AG10803 (cell line): Measurements from ENCODE around the gene HOXB3.

Source experiments
- DNase-seq: peaks from one replicate; pipeline ENCODE4 v3.0.0; 2010; ENCODE audit warnings: low read depth
- H3K4me3 ChIP-seq: 2 replicates; pipeline ENCODE4 v1.5.1; 2011; ENCODE audit warnings: mild to moderate bottlenecking, low read length, control low read depth
- CTCF ChIP-seq: conservative IDR thresholded peaks from 2 replicates; pipeline ENCODE4 v1.5.1; 2011; ENCODE audit warnings: mild to moderate bottlenecking, low read length, control low read depth, inconsistent platforms

The HOXB3 gene

DNA sequence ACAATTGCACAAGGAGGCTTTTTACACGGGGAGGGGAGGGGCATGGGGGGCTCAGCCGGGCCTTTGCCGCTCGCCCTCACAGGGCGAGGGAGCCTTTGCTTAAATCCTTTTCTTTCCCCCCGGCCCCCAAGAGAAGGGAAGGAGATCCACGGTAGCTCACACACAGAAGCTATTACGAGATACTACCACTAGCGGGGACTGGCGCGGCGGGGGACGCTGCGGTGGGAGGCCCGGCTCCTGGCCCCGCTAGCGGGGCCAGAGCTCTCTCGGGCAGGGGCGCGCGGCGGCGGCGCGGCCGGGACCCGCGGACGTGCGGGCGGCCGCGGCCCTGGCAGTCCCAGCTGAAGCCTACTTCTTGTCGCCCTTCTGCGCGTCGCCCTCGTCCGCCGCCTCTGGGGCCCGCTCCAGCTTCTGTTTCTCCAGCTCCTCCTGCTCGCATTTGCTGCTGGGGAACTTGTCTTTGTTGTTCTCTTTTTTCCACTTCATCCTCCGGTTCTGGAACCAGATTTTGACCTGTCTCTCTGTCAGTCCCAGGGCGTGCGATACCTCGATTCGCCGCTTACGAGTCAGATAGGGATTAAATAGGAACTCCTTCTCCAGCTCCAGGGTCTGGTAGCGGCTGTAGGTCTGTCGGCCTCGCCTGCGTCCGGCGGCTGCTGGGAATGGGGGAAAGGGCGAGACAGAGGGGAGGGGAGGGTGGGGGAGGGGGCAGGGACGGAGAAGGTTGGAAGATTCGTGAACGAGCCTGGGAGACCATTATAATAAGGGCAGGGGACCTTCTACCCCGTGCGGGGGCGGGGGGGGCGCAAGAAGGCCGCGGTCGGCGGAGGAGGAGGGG lies 23.0 kb upstream of the HOXB3 start:
- no peak for DNase-seq
- TF ChIP-seq CTCF: peak; percentile 39
- H3K4me3 ChIP-seq: peak overlapping the region; percentile 67

DNA sequence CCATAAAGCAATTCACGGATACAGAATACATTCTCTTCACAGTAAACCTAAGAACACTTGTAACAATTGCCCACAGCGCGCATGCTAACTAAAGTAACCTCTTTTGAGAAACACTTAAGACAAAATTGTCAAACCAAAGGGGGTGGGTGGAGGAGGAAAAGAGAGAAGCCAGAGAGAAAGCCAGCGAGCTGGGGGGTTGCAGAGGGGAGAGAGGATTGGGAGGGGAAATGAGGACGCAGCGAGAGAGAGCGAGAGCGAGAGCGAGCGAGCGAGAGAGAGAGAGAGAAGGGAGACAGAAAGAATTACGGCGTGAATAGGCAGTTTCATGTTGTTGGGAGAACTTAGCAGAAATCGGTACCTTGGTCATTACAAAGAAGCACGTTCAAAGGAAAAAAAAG lies 22.4 kb upstream of the HOXB3 start:
- DNase-seq: no peak
- peak overlapping the region; percentile 67 for H3K4me3 ChIP-seq
- no peak for TF ChIP-seq CTCF

DNA sequence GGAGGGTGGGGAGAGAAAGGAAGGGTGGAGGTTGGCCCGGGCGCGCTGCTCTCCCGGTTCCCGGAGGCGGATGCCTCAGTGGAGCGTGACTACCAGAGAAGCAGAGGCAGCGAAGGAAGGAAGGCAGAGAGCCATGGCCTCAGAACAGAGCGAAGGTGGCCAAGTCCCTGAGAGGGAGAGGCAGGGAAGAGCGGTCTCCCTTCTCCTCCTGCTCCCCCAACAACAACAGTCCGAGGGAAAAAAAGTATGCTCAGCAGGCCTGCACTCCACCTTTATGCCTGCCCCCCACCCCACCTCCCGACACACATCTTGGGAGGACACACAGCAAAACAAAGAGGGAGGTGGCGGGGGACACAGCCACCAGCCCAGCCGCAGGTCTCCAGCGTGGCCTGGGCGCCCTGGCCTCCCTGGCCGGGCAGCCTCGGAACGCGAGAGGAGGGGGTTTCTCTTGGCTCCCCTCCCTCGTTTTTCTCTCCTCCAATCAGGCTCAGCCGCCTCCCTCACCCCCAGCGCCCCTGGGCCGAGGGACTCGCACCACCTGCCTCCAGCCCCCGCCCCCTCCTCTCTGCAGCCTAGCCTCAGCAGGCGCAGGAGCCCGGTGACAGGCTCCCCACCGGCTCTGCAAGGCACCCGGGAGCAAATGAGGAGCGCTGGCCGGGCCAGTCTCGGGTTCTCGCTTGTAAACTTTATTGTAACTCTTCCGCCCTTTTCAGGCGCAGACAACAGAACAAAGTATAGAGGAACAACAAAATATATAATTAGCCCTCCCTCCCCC lies 21.8 kb upstream of the HOXB3 start:
- DNase-seq: no peak
- peak overlapping the region; percentile 67 for H3K4me3 ChIP-seq
- no peak for TF ChIP-seq CTCF

GRCh38 chr17:48611213-48611612 lies 21.2 kb upstream of the HOXB3 start:
- no peak for TF ChIP-seq CTCF

DNA sequence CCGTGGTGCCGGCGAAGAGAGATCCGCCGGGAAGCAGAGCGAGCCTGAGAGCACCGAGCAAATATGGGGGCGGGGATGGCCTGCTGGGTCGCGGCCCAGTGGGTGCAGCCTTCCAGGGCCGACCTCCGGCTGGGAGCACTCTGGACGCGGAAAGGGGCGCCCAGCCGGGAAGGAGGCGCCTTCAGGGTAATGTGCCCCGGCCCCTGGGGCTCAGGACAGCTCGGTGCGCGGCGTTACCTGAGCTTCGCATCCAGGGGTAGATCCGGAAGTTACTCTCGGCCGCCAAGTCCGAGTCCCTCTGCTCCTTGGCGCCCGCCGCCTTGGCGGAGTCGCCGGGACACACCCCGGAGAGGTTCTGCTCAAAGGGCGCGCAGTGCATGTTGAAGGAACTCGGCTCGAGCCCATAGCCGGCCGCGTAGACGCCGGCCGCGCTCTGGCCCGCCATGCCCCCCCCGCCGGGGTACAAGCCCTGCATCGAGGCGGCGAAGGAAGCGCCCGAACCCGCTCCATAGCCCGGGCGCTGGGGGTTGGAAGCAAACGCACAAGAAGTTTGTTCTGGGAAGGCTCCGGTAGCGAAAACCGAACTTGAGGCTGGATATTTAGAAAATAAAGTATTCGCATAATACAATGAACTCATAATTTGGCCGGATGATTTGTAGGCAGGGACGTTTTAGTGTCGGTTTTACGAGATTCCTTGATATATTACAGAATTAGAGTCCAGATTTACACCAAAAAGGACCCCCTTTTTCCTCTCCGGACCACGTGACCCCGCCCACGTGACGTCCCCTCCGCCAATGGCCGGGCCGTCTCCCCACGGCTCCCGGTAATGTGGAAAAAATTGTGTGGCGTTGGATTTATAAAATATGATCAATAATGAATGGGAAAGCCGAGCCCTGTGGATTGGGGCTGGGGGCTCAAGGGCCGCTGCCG lies 20.5 kb upstream of the HOXB3 start, which contains the start of gene HOXB7:
Gene HOXB7, minus strand, starts transcription at position 736 of the 930 bp plus-strand sequence. Its CDS starts 99 bp downstream, at position 637.
- peak; percentile 64 for DNase-seq

More at GRCh38 chr17:48611213-48611612, 21.2 kb upstream of the HOXB3 start:
- H3K4me3 ChIP-seq: peak overlapping the region; percentile 67
- no peak for DNase-seq

More for the DNA sequence above, 20.5 kb upstream of the HOXB3 start, which contains the start of gene HOXB7:
- no peak for TF ChIP-seq CTCF
- H3K4me3 ChIP-seq: peak within 1 kb of the TSS; percentile 67
